CD4-positive, alpha-beta T cell (primary cell): ENCODE measurements around the gene SLC22A3. TPM values are rescaled to one million over a fixed set of nuclear protein-coding genes. Genes with fewer than 3 reads are reported as not detected.

Source experiments
- ATAC-seq: fragments of 200-7000 bp; cut with Tn5 transposase; one replicate; pipeline ENCODE4 v1.10.0; 2022; ENCODE audit warnings: mild to moderate bottlenecking; ENCODE audit not compliant: poor library complexity
- CTCF ChIA-PET: fragments of 350-600 bp; sonication (Branson Sonifier 250); formaldehyde crosslinking; loops from one replicate; lab custom pipeline; 2021; ENCODE audit warnings: antibody characterized with exemption, inconsistent platforms; lab: Charles Lee
- POLR2A ChIA-PET: fragments of 350-600 bp; sonication (Branson Sonifier 250); formaldehyde crosslinking; loops from one replicate; lab custom pipeline; 2021; ENCODE audit warnings: antibody characterized with exemption, inconsistent platforms; lab: Charles Lee
- DNase-seq, 14 experiments: peaks; one replicate each; pipeline ENCODE4 v3.0.0-alpha.2; 2013 to 2020; ENCODE audit warnings: mixed read lengths in 2 of 14
- H3K27ac ChIP-seq, 2 donors: one replicate each; pipeline versions ENCODE4 v1.5.1 to v1.7.0; 2013; ENCODE audit warnings: low read length in 2 of 2, low read depth in 1 of 2, mild to moderate bottlenecking in 1 of 2
- H3K27me3 ChIP-seq, 2 experiments: 1 replicate in 1 of 2; 2 replicates in 1 of 2; pipeline versions ENCODE4 v1.6.1 to v1.7.0; 2013; ENCODE audit warnings: low read length in 2 of 2, control low read depth in 1 of 2, mild to moderate bottlenecking in 1 of 2, moderate library complexity in 1 of 2; ENCODE audit not compliant: insufficient read depth in 2 of 2, control insufficient read depth in 1 of 2
- H3K36me3 ChIP-seq: one replicate; pipeline ENCODE4 v1.6.1; 2013; ENCODE audit warnings: low read length, control low read depth; ENCODE audit not compliant: insufficient read depth
- H3K4me1 ChIP-seq: one replicate; pipeline ENCODE4 v1.6.1; 2013; ENCODE audit warnings: low read length, control low read depth; ENCODE audit not compliant: insufficient read depth
- H3K4me3 ChIP-seq: one replicate; pipeline ENCODE4 v1.5.1; 2013; ENCODE audit warnings: mild to moderate bottlenecking, low read length, moderate library complexity
- H3K9me3 ChIP-seq, 2 experiments: 1 replicate in 1 of 2; 2 replicates in 1 of 2; pipeline versions ENCODE4 v1.6.1 to v1.7.0; 2013; ENCODE audit warnings: low read length in 2 of 2, mild to moderate bottlenecking in 2 of 2, control low read depth in 1 of 2, moderate library complexity in 1 of 2; ENCODE audit not compliant: control insufficient read depth in 1 of 2, insufficient read depth in 1 of 2
- H3K27ac Mint-ChIP-seq: one replicate; pipeline ENCODE4 v1.8.0; 2020; ENCODE audit warnings: mixed read lengths
- H3K27me3 Mint-ChIP-seq: one replicate; pipeline ENCODE4 v1.8.0; 2021; ENCODE audit warnings: mixed read lengths
- H3K36me3 Mint-ChIP-seq: one replicate; pipeline ENCODE4 v1.8.0; 2021; ENCODE audit warnings: low read depth, mixed read lengths
- H3K4me1 Mint-ChIP-seq: one replicate; pipeline ENCODE4 v1.8.0; 2021; ENCODE audit warnings: low read depth, mixed read lengths
- H3K4me3 Mint-ChIP-seq: one replicate; pipeline ENCODE4 v1.8.0; 2020; ENCODE audit warnings: mild to moderate bottlenecking, mixed read lengths
- H3K9me3 Mint-ChIP-seq: one replicate; pipeline ENCODE4 v1.8.0; 2020; ENCODE audit warnings: mixed read lengths
- intact Hi-C, 2 experiments: fragments of 100-400 bp; cut with DNase I in 1 of 2; cut with micrococcal nuclease in 1 of 2; formaldehyde crosslinking; loops; one replicate each; pipeline versions ENCODE4 v1.15.1 to v1.9.0; 2023 to 2025; cut with DNase I, micrococcal nuclease
- total RNA-seq, 174 experiments: library from RNA in 2 of 174; stranded (reverse) in 2 of 174; gene quantifications; one replicate each; pipeline ENCODE4 v1.2.3 and lab custom pipeline; 2021 to 2026
- TF ChIP-seq, protein P1 (sequence below): fragments of 200-600 bp; IDR thresholded peaks from one replicate; pipeline ENCODE4 v1.8.0; 2022; ENCODE audit warnings: antibody characterized with exemption, mild to moderate bottlenecking

SLC22A3 gene
- total RNA-seq, 2 experiments from 2014 or later: not detected

DNA sequence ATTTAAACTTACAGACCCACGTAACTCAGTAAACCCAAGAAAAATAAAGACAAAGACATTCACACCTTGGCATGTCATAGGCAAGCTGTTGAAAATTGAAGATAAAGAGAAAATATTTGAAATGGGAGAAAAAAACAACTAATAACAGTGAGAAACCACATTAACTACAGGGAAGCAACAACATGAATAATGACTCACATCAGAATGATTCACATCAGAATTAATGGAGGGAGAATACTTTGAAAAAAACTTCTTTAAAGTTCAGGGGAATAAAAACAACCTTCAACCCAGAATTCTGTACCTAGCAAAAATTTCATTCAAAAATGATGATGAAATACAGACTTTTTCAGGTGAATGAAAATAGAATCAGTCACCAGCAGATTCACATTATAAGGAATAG is 32.9 kb upstream of the SLC22A3 start:
- CTCF ChIA-PET: interaction anchor here (1.2 kb wide), 1 partner anchor 27 kb away, joined by 3 read pairs; no protein-coding TSS in a partner anchor

DNA sequence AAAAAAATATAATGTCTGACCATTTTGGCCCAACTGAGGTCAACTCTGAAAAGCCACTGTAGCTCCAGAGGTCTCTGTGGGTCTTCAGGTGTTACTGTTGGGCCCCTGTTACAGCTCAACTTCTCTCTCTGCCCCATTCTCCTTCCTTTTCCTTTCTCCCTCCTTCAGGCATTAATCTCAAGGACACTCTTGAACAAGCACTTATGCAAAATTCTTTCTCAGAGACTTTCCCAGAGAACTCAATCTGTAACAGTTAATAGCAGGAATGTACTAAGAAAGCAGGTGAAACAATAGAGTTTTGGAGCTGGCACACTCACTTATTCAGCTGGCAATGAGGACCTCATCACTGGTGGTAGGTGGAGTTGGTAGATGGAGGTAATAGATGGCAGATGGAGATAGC is 31.9 kb upstream of the SLC22A3 start:
- Histone ChIP-seq H3K36me3 (no peaks in the 10 kb centered on the region), H3K4me3 (no peak overlapping the region), H3K27ac (no peak overlapping the region), H3K4me1 (no peaks in the 10 kb centered on the region), H3K27me3 (no peaks in the 10 kb centered on the region), H3K9me3 (peaks cover 11 to 22% of the 10 kb centered on the region in 2 experiments)
- no peak for ATAC-seq
- no peak overlapping the region for H3K27ac Mint-ChIP-seq
- no peaks in the 10 kb centered on the region for H3K4me1 Mint-ChIP-seq
- POLR2A ChIA-PET: no interaction called here
- H3K9me3 Mint-ChIP-seq: peaks cover 12% of the 10 kb centered on the region
- H3K4me3 Mint-ChIP-seq: no peak overlapping the region
- CTCF ChIA-PET: interaction anchor here (1.2 kb wide), 1 partner anchor 26 kb away, joined by 3 read pairs; no protein-coding TSS in a partner anchor
- no peaks in the 10 kb centered on the region for H3K36me3 Mint-ChIP-seq
- no peak for DNase-seq
- intact Hi-C loops: no loop called here
- TF ChIP-seq, protein P1, sequence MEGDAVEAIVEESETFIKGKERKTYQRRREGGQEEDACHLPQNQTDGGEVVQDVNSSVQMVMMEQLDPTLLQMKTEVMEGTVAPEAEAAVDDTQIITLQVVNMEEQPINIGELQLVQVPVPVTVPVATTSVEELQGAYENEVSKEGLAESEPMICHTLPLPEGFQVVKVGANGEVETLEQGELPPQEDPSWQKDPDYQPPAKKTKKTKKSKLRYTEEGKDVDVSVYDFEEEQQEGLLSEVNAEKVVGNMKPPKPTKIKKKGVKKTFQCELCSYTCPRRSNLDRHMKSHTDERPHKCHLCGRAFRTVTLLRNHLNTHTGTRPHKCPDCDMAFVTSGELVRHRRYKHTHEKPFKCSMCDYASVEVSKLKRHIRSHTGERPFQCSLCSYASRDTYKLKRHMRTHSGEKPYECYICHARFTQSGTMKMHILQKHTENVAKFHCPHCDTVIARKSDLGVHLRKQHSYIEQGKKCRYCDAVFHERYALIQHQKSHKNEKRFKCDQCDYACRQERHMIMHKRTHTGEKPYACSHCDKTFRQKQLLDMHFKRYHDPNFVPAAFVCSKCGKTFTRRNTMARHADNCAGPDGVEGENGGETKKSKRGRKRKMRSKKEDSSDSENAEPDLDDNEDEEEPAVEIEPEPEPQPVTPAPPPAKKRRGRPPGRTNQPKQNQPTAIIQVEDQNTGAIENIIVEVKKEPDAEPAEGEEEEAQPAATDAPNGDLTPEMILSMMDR: no peak
- H3K27me3 Mint-ChIP-seq: peaks cover 26% of the 10 kb centered on the region

More for the DNA sequence above, 32.9 kb upstream of the SLC22A3 start:
- Histone ChIP-seq H3K36me3 (no peaks in the 10 kb centered on the region), H3K4me1 (no peaks in the 10 kb centered on the region), H3K9me3 (peaks cover 11 to 22% of the 10 kb centered on the region in 2 experiments), H3K27me3 (no peaks in the 10 kb centered on the region), H3K27ac (no peak overlapping the region), H3K4me3 (no peak overlapping the region)
- no peaks in the 10 kb centered on the region for H3K36me3 Mint-ChIP-seq
- H3K27ac Mint-ChIP-seq: no peak overlapping the region
- TF ChIP-seq, protein P1: no peak
- POLR2A ChIA-PET: no interaction called here
- no peak for ATAC-seq
- H3K27me3 Mint-ChIP-seq: peaks cover 26% of the 10 kb centered on the region
- H3K4me1 Mint-ChIP-seq: no peaks in the 10 kb centered on the region
- peaks cover 12% of the 10 kb centered on the region for H3K9me3 Mint-ChIP-seq
- H3K4me3 Mint-ChIP-seq: no peak overlapping the region
- DNase-seq: no peak
- intact Hi-C loops: no loop called here

DNA sequence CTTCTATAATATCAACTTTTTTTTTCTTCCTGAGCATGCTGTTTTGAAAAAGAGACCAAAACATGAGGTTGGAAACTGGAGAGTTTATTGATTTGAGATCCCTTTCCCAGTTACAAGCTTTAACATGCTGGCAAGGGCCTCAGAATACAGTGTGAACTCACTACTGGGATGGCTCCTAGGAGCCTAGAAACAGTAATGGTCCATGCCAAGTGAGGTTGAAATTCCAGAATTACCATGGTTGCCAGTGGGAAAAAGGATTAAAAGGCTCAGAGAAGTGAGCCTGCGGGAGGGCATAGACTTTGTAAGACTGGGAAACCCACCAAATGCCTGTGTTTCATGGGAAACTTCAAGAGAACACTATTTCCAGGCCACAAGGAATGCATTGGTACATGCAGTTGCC is 28.9 kb upstream of the SLC22A3 start:
- Histone ChIP-seq H3K36me3 (no peaks in the 10 kb centered on the region), H3K4me3 (no peak overlapping the region), H3K27ac (no peak overlapping the region), H3K9me3 (peaks cover 4 to 7% of the 10 kb centered on the region in 2 experiments), H3K27me3 (no peaks in the 10 kb centered on the region), H3K4me1 (no peaks in the 10 kb centered on the region)
- ATAC-seq (no peak), DNase-seq (no peak)
- H3K4me3 Mint-ChIP-seq: no peak overlapping the region
- TF ChIP-seq, protein P1: no peak
- H3K4me1 Mint-ChIP-seq: no peaks in the 10 kb centered on the region
- H3K36me3 Mint-ChIP-seq: no peaks in the 10 kb centered on the region
- ChIA-PET POLR2A (no interaction called here), CTCF (no interaction called here)
- no peak overlapping the region for H3K27ac Mint-ChIP-seq
- intact Hi-C loops: no loop called here
- H3K9me3 Mint-ChIP-seq: peaks cover 9% of the 10 kb centered on the region
- H3K27me3 Mint-ChIP-seq: peaks cover 26% of the 10 kb centered on the region
